Effector memory CD8-positive, alpha-beta T cell (primary cell): Measurements from ENCODE around the gene GPR119.
"Not testable (repeated sequence)": the region's sequence is repeated elsewhere in the genome, so short reads cannot be mapped to it uniquely, and the experiment has no call there.

Source experiments
- ATAC-seq: fragments of 150-1000 bp; cut with Tn5 transposase; replicated peaks from 2 replicates; pipeline ENCODE4 v1.10.0; 2021; ENCODE audit warnings: mild to moderate bottlenecking, moderate library complexity
- DNase-seq, 3 experiments: peaks; one replicate each; pipeline ENCODE4 v3.0.0; 2021
- H3K27ac Mint-ChIP-seq, 2 donors: one replicate each; pipeline ENCODE4 v1.8.0; 2022; ENCODE audit warnings: mild to moderate bottlenecking in 2 of 2, mixed read lengths in 2 of 2, moderate library complexity in 2 of 2
- H3K27me3 Mint-ChIP-seq, 2 donors: one replicate each; pipeline ENCODE4 v1.8.0; 2022; ENCODE audit warnings: mixed read lengths in 2 of 2
- H3K36me3 Mint-ChIP-seq: one replicate; pipeline ENCODE4 v1.8.0; 2022; ENCODE audit warnings: mild to moderate bottlenecking, moderate library complexity, mixed read lengths; ENCODE audit not compliant: insufficient read depth
- H3K4me1 Mint-ChIP-seq, 2 donors: one replicate each; pipeline ENCODE4 v1.8.0; 2022; ENCODE audit warnings: low read depth in 2 of 2, mixed read lengths in 2 of 2
- H3K4me3 Mint-ChIP-seq, 2 donors: one replicate each; pipeline ENCODE4 v1.8.0; 2022; ENCODE audit warnings: mild to moderate bottlenecking in 2 of 2, mixed read lengths in 2 of 2, moderate library complexity in 2 of 2
- H3K9me3 Mint-ChIP-seq, 2 donors: one replicate each; pipeline ENCODE4 v1.8.0; 2022; ENCODE audit warnings: mixed read lengths in 2 of 2
- total RNA-seq, 9 experiments: gene quantifications; one replicate each; lab custom pipeline; 2026; lab: John Stamatoyannopoulos, UW

The GPR119 gene
- 0 to 0.06 (median 0) reads per million in 9 experiments for total RNA-seq

DNA sequence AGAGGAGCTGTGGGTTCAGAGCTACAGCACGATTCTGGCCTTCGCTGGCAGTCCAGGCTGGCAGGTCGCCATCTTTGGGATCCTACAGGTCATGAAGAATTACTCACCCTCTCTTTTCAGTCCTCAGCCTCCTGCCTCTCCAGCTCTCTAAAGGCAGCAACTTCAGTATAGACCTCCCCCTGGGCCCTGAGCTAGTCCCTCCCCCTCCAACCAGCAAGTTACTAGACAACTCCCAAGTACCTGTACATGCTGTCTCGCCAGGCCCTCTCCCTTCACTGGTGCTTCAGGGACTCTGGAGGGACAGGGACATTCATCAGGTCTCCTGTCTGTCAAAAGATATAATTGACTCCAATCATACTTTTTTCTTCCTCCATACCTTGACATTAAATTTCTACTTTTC lies at the start of gene GPR119:
Gene GPR119 (minus strand): TSS at position 155 of the 400 bp plus-strand sequence. CDS start 227 bp downstream, outside the sequence.
- peaks cover 6 to 16% of the 10 kb centered on the region in 2 donors for H3K27me3 Mint-ChIP-seq
- DNase-seq (no peak), ATAC-seq (no peak)
- H3K36me3 Mint-ChIP-seq, result no peaks in the 10 kb centered on the region
- H3K4me1 Mint-ChIP-seq, result no peaks in the 10 kb centered on the region
- no peak within 1 kb of the TSS for H3K4me3 Mint-ChIP-seq
- no peaks in the 10 kb centered on the region for H3K9me3 Mint-ChIP-seq
- H3K27ac Mint-ChIP-seq, result no peak within 1 kb of the TSS

DNA sequence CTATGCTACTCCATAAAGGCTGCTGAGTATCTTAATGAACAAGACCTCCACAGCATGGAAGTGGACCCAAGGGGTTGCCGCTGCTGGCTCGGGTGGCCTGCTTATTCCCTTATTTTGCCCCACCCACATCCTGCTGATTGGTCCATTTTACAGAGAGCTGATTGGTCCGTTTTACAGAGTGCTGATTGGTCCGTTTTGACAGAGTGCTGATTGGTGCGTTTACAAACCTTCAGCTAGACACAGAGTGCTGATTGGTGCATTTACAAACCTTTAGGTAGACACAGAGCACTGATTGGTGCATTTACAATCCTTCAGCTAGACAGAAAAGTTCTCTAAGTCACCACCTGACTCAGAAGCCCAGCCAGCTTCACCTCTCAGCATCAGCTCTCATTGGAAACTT lies 43.8 kb upstream of the GPR119 start:
- H3K9me3 Mint-ChIP-seq, H3K27ac Mint-ChIP-seq, ATAC-seq, DNase-seq, H3K36me3 Mint-ChIP-seq, H3K4me1 Mint-ChIP-seq, H3K4me3 Mint-ChIP-seq: not testable (repeated sequence)
- H3K27me3 Mint-ChIP-seq, result peaks cover 5 to 12% of the 10 kb centered on the region in 2 donors

DNA sequence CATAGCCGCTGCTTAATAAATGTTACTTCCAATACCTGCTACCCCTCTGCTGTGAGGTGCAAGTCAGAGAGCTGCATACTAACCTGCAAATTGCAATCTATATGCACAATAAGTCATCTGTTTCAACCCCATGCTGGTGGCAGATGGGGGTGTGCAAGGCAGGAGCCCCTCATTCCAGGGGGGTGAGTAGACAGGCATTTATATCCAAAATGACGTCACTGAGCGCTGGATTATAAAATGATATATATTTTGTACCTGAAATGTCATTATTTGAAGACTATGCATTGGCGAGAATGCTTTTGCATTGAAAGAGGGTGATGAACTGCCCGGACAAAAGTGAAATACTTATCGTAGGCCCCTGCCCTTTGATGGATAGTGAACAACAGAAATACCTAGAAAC lies 41.1 kb upstream of the GPR119 start:
- Mint-ChIP-seq H3K27ac (no peak overlapping the region), H3K36me3 (no peaks in the 10 kb centered on the region), H3K4me3 (no peak overlapping the region), H3K27me3 (peaks cover 0 to 12% of the 10 kb centered on the region in 2 donors), H3K4me1 (no peaks in the 10 kb centered on the region), H3K9me3 (no peaks in the 10 kb centered on the region)
- no peak for DNase-seq
- no peak for ATAC-seq

- Mint-ChIP-seq H3K36me3 (peaks cover under 1% of the 10 kb centered on the region), H3K4me3 (no peak overlapping the region), H3K9me3 (no peaks in the 10 kb centered on the region), H3K4me1 (peaks cover 6 to 9% of the 10 kb centered on the region in 2 donors), H3K27ac (no peak overlapping the region), H3K27me3 (no peaks in the 10 kb centered on the region)
- DNase-seq (no peak), ATAC-seq (no peak)
Measured at GRCh38 chrX:130419263-130419662, 33.8 kb upstream of the GPR119 start.

DNA sequence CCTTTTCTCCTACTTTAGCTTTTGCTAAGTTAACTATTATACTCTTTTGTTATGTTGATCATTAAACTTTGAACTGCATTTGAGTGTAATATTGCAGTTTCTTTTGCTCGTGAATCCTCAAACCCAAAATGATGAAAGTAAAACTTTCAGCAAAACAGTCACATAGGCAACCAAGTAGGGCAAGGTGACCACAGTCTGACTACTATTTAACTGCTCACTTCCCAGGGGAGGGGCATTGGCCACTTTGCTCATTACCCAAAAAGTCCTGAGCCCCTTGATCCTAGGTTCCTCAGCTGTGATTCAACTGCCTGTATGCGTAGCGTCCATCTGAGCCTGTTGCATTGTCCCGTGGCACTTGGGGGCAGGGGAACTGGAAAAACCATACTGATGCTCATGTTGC lies 33.3 kb upstream of the GPR119 start:
- H3K4me3 Mint-ChIP-seq, result no peak overlapping the region

GRCh38 chrX:130418066-130418465 lies 32.6 kb upstream of the GPR119 start:
- Mint-ChIP-seq H3K4me3 (no peak overlapping the region), H3K27me3 (no peaks in the 10 kb centered on the region), H3K27ac (no peak overlapping the region), H3K4me1 (peaks cover 7 to 12% of the 10 kb centered on the region in 2 donors), H3K36me3 (peaks cover 7% of the 10 kb centered on the region), H3K9me3 (no peaks in the 10 kb centered on the region)
- DNase-seq, result no peak
- ATAC-seq, result no peak

More for the DNA sequence above, 33.3 kb upstream of the GPR119 start:
- Mint-ChIP-seq H3K9me3 (no peaks in the 10 kb centered on the region), H3K4me1 (peaks cover 7 to 12% of the 10 kb centered on the region in 2 donors), H3K36me3 (peaks cover 6% of the 10 kb centered on the region), H3K27ac (no peak overlapping the region), H3K27me3 (no peaks in the 10 kb centered on the region)
- DNase-seq (no peak), ATAC-seq (no peak)

GRCh38 chrX:130416785-130417184 lies 31.3 kb upstream of the GPR119 start:
- peaks cover 19% of the 10 kb centered on the region for H3K36me3 Mint-ChIP-seq
- H3K27me3 Mint-ChIP-seq, result no peaks in the 10 kb centered on the region
- DNase-seq, result no peak
- no peak overlapping the region for H3K4me3 Mint-ChIP-seq
- ATAC-seq, result no peak
- peaks cover 7 to 12% of the 10 kb centered on the region in 2 donors for H3K4me1 Mint-ChIP-seq
- H3K27ac Mint-ChIP-seq, result no peak overlapping the region
- H3K9me3 Mint-ChIP-seq, result no peaks in the 10 kb centered on the region

- peaks cover 7 to 12% of the 10 kb centered on the region in 2 donors for H3K4me1 Mint-ChIP-seq
- peak; percentile 83 for ATAC-seq
- peaks cover 24% of the 10 kb centered on the region for H3K36me3 Mint-ChIP-seq
- no peak overlapping the region for H3K4me3 Mint-ChIP-seq
- DNase-seq, result no peak
- H3K27me3 Mint-ChIP-seq, result no peaks in the 10 kb centered on the region
- H3K27ac Mint-ChIP-seq, result peak overlapping the region in 1 of 2 donors; percentile 15
- H3K9me3 Mint-ChIP-seq, result no peaks in the 10 kb centered on the region
Measured at GRCh38 chrX:130415201-130415600, 29.7 kb upstream of the GPR119 start.

DNA sequence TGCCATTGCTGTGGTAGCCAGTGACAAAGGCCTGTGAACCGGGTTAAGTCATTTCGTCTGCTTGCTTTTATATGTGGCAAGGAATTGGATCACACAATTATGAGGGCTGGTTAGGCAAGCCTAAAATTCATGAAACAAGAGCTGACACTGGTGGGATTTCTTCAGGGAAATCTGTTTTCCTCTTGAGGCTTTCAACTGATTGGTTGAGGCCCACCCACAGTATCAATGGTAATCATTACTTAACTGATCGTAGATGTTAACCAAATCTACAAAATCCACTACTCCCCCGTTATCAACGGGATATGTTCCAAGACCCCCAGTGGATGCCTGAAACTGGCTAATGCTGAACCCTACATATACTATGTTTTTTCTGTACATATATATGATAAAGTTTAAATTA lies 29.3 kb upstream of the GPR119 start:
- Mint-ChIP-seq H3K9me3 (no peaks in the 10 kb centered on the region), H3K27ac (no peak overlapping the region), H3K27me3 (no peaks in the 10 kb centered on the region), H3K4me1 (peaks cover 8 to 12% of the 10 kb centered on the region in 2 donors), H3K4me3 (no peak overlapping the region), H3K36me3 (peaks cover 28% of the 10 kb centered on the region)
- ATAC-seq (no peak), DNase-seq (no peak)

DNA sequence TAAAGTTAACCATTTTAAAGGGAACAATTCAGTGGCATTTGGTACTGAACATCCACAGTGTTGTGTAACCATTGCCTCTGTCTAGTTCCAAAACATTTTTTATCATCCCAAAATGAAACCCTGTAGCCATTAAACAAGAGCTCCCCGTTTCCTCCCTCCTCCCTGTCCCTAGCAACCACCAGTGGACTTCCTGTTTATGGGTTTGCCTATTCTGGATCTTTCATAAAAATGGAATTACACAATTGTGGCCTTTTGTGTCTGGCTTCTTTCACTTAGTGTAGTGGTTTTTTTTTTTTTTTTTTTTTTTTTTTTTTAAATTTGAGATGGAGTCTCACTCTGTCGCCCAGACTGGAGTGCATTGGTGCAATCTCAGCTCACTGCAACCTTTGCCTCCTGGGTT lies 27.9 kb upstream of the GPR119 start:
- no peak for ATAC-seq
- DNase-seq, result no peak
- Mint-ChIP-seq H3K4me3 (no peak overlapping the region), H3K27me3 (no peaks in the 10 kb centered on the region), H3K4me1 (peaks cover 8 to 12% of the 10 kb centered on the region in 2 donors), H3K36me3 (peaks cover 39% of the 10 kb centered on the region), H3K9me3 (no peaks in the 10 kb centered on the region), H3K27ac (no peak overlapping the region)

GRCh38 chrX:130402208-130402684 lies 16.8 kb upstream of the GPR119 start:
- H3K9me3 Mint-ChIP-seq, result no peaks in the 10 kb centered on the region
- H3K27me3 Mint-ChIP-seq, result peaks cover 11 to 16% of the 10 kb centered on the region in 2 donors
- H3K4me1 Mint-ChIP-seq, result peaks cover 14 to 19% of the 10 kb centered on the region in 2 donors
- H3K27ac Mint-ChIP-seq, result peak overlapping the region; percentile 97
- DNase-seq, result no peak
- no peak for ATAC-seq
- H3K36me3 Mint-ChIP-seq, result peaks cover 15% of the 10 kb centered on the region
- H3K4me3 Mint-ChIP-seq, result peak overlapping the region; percentile 92 to 94

- Mint-ChIP-seq H3K27me3 (peaks cover 18 to 21% of the 10 kb centered on the region in 2 donors), H3K4me3 (peak within 1 kb of the TSS; percentile 92 to 94), H3K9me3 (no peaks in the 10 kb centered on the region), H3K36me3 (peaks cover 9% of the 10 kb centered on the region), H3K4me1 (peaks cover 14 to 19% of the 10 kb centered on the region in 2 donors), H3K27ac (peak within 1 kb of the TSS; percentile 97)
- DNase-seq (peak; percentile 48 to 54 (median 52)), ATAC-seq (peak; percentile 93)
Measured at GRCh38 chrX:130401415-130402207, 16.1 kb upstream of the GPR119 start, which contains the start of gene RBMX2. TSS of gene RBMX2 (plus strand) at chrX:130401987. CDS start at chrX:130402033, 46 bp downstream.

DNA sequence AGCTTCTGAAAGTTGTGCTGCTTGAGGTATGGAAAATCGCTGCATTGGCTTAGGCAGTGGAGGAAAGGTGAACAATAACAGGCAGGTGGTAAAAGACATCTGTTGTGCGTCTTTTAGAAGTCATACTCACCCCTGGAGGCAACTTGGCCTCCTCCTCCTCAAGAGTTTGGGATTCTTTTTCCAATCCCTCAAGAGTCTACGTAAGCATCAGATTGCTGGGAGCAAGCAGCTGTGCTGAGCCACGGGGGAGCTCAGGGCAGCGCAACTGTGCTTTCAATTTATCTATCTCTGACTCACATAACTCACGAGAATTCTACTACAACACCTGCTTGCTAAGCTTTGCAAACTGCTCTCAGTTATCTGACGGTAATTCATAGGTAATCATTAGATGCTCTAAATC lies 9.9 kb upstream of the GPR119 start:
- H3K9me3 Mint-ChIP-seq, result no peaks in the 10 kb centered on the region
- ATAC-seq (no peak), DNase-seq (no peak)
- no peak overlapping the region for H3K27ac Mint-ChIP-seq
- no peaks in the 10 kb centered on the region for H3K36me3 Mint-ChIP-seq
- H3K27me3 Mint-ChIP-seq, result peaks cover 19 to 28% of the 10 kb centered on the region in 2 donors
- H3K4me3 Mint-ChIP-seq, result no peak overlapping the region
- no peaks in the 10 kb centered on the region for H3K4me1 Mint-ChIP-seq
